ENCODE measurements around the gene GLYATL3. TPM values are rescaled to one million over a fixed set of nuclear protein-coding genes. Genes with fewer than 3 reads are reported as not detected.
"Not testable (repeated sequence)": the region's sequence is repeated elsewhere in the genome, so short reads cannot be mapped to it uniquely, and the experiment has no call there.

GLYATL3 gene
- total RNA-seq, 1 experiment from 2014 or later = not detected

- Histone ChIP-seq H3K9me3 (ENCODE audit: low read length) (no peaks in the 10 kb centered on the region), H2AFZ (ENCODE audit: low read length) (no peak overlapping the region), H3K9me2 (replicated peaks; ENCODE audit: low read length) (no peaks in the 10 kb centered on the region), H3K27ac (ENCODE audit: low read length) (no peak overlapping the region), H3K9ac (ENCODE audit: low read length) (no peak overlapping the region), H4K20me1 (ENCODE audit: low read length) (no peaks in the 10 kb centered on the region), H3K27me3 (ENCODE audit: low read length) (no peaks in the 10 kb centered on the region), H3K4me2 (ENCODE audit: low read length) (peak overlapping the region; percentile 97), H3K79me2 (ENCODE audit: low read length) (peaks cover 90% of the 10 kb centered on the region), H3K4me1 (ENCODE audit: insufficient read depth, low read length) (peaks cover 18% of the 10 kb centered on the region), H3K36me3 (ENCODE audit: low read depth, low read length) (no peaks in the 10 kb centered on the region), H3F3A (ENCODE audit: low read length, unreplicated experiment) (no peaks in the 10 kb centered on the region), H3K4me3 (ENCODE audit: low read length) (peak overlapping the region; percentile 85)
- TF ChIP-seq CTCF (conservative IDR thresholded peaks at IDR 0.05; ENCODE audit: low read depth, low read length) = no peak
- TF ChIP-seq EZH2phosphoT487 (IDR thresholded peaks at IDR 0.05; ENCODE audit: borderline replicate concordance, low read length) = no peak
- no peak for TF ChIP-seq EZH2 (IDR thresholded peaks at IDR 0.05; ENCODE audit: low read length, unreplicated experiment)
- CTCF ChIA-PET = no interaction called here
- POLR2A ChIA-PET (ENCODE audit: unreplicated experiment) = no interaction called here
- DNase-seq (no peak), ATAC-seq (no peak)
- BruUV-seq (replicated peaks) = no TSS peak
- intact Hi-C loops (cut with micrococcal nuclease) = no loop called here
Observed at GRCh38 chr6:49464691-49465090, 35.0 kb upstream of the GLYATL3 start.

GRCh38 chr6:49468042-49468441, 31.7 kb upstream of the GLYATL3 start:
- Histone ChIP-seq H3K4me2 (ENCODE audit: low read length) (no peak overlapping the region), H3K9me3 (ENCODE audit: low read length) (no peaks in the 10 kb centered on the region), H3K4me3 (ENCODE audit: low read length) (no peak overlapping the region), H3K79me2 (ENCODE audit: low read length) (peaks cover 59% of the 10 kb centered on the region), H3F3A (ENCODE audit: low read length, unreplicated experiment) (no peaks in the 10 kb centered on the region), H3K27ac (ENCODE audit: low read length) (no peak overlapping the region), H2AFZ (ENCODE audit: low read length) (no peak overlapping the region), H3K9me2 (replicated peaks; ENCODE audit: low read length) (no peaks in the 10 kb centered on the region), H3K9ac (ENCODE audit: low read length) (no peak overlapping the region), H3K4me1 (ENCODE audit: insufficient read depth, low read length) (peaks cover 10% of the 10 kb centered on the region), H3K36me3 (ENCODE audit: low read depth, low read length) (peaks cover 14% of the 10 kb centered on the region), H4K20me1 (ENCODE audit: low read length) (no peaks in the 10 kb centered on the region), H3K27me3 (ENCODE audit: low read length) (no peaks in the 10 kb centered on the region)
- DNase-seq (no peak), ATAC-seq (no peak)
- intact Hi-C loops (cut with micrococcal nuclease) = no loop called here
- POLR2A ChIA-PET (ENCODE audit: unreplicated experiment) = no interaction called here
- CTCF ChIA-PET = no interaction called here
- BruUV-seq (replicated peaks) = no TSS peak
- TF ChIP-seq EZH2phosphoT487 (IDR thresholded peaks at IDR 0.05; ENCODE audit: borderline replicate concordance, low read length) = no peak
- TF ChIP-seq EZH2 (IDR thresholded peaks at IDR 0.05; ENCODE audit: low read length, unreplicated experiment) = no peak
- no peak for TF ChIP-seq CTCF (conservative IDR thresholded peaks at IDR 0.05; ENCODE audit: low read depth, low read length)

- H3K9me2 ChIP-seq (replicated peaks; ENCODE audit: low read length); H3K4me3 ChIP-seq (ENCODE audit: low read length); H3K9me3 ChIP-seq (ENCODE audit: low read length); H3F3A ChIP-seq (ENCODE audit: low read length, unreplicated experiment); intact Hi-C loops (cut with micrococcal nuclease); DNase-seq; H3K9ac ChIP-seq (ENCODE audit: low read length); H4K20me1 ChIP-seq (ENCODE audit: low read length); H3K79me2 ChIP-seq (ENCODE audit: low read length); H3K4me2 ChIP-seq (ENCODE audit: low read length); H3K27ac ChIP-seq (ENCODE audit: low read length); CTCF ChIA-PET; ATAC-seq; POLR2A ChIA-PET (ENCODE audit: unreplicated experiment); BruUV-seq (replicated peaks); H3K27me3 ChIP-seq (ENCODE audit: low read length); H2AFZ ChIP-seq (ENCODE audit: low read length); H3K4me1 ChIP-seq (ENCODE audit: insufficient read depth, low read length): not testable (repeated sequence)
- peaks cover 16% of the 10 kb centered on the region for H3K36me3 ChIP-seq (ENCODE audit: low read depth, low read length)
Observed at GRCh38 chr6:49476564-49476963, 23.2 kb upstream of the GLYATL3 start.

Measured in PC-3 (cell line).